Measurements from ENCODE around the gene OR10AD1.
"Not testable (repeated sequence)": the region's sequence is repeated elsewhere in the genome, so short reads cannot be mapped to it uniquely, and the experiment has no call there.

Gene OR10AD1

GRCh38 chr12:48157889-48158370, 45.2 kb downstream of the OR10AD1 start:
- peak; percentile 9 for DNase-seq

- DNase-seq, result peak; percentile 99
These were observed 45.8 kb downstream of the OR10AD1 start, which contains the start of gene ASB8 for GRCh38 chr12:48157018-48157888. TSS of gene ASB8 (minus strand) at chr12:48157515. CDS start at chr12:48153496, 4,019 bp downstream.

- no peak for DNase-seq
These were observed 46.5 kb downstream of the OR10AD1 start for GRCh38 chr12:48156652-48157017.

- not testable (repeated sequence) for DNase-seq
These were observed 47.3 kb downstream of the OR10AD1 start for GRCh38 chr12:48155786-48156185.

All from CD4-positive, alpha-beta T cell treated with Interleukin-21 for 1 hour (primary cell).